ENCODE measurements around the gene ZDHHC8.

ZDHHC8 gene

DNA sequence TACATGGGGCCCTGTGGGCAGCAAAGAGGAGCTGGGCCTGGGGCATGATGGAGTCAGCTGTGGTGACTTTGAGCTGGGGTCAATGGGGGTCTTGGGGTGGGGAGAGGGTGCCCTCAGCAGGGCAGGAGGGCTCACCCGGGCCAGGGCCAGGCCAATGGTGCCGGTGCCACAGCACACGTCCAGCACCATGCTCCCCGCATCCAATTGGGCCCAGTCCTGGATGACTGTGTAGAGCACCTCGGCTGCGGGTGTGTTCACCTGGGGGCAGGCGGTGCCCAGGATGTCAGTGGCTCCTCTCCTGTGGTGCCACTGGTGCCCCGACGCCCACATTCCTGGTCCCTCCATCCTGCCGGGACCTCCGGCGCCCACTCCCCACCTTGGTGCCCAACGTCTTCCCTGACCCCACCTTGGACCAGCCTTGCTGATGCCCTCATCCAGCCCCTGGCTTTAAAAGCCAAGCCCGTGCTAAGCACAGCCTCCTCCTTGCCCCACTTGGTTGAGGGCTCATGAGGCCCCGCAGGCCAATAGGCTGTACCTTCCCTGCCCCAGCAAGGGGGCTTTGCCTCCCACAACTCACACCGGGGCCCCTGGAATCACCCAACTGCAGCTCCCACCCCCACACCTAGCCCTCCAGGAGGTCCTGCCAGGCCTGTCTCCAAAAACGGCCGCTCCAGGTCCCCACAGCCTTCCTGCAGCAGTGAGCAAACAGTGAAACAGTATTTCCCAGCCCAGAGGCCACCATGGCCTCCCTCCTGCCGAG, 17.9 kb upstream of the ZDHHC8 start:
- DNase-seq (ENCODE audit: low read depth in 2 of 2) = no peak

DNA sequence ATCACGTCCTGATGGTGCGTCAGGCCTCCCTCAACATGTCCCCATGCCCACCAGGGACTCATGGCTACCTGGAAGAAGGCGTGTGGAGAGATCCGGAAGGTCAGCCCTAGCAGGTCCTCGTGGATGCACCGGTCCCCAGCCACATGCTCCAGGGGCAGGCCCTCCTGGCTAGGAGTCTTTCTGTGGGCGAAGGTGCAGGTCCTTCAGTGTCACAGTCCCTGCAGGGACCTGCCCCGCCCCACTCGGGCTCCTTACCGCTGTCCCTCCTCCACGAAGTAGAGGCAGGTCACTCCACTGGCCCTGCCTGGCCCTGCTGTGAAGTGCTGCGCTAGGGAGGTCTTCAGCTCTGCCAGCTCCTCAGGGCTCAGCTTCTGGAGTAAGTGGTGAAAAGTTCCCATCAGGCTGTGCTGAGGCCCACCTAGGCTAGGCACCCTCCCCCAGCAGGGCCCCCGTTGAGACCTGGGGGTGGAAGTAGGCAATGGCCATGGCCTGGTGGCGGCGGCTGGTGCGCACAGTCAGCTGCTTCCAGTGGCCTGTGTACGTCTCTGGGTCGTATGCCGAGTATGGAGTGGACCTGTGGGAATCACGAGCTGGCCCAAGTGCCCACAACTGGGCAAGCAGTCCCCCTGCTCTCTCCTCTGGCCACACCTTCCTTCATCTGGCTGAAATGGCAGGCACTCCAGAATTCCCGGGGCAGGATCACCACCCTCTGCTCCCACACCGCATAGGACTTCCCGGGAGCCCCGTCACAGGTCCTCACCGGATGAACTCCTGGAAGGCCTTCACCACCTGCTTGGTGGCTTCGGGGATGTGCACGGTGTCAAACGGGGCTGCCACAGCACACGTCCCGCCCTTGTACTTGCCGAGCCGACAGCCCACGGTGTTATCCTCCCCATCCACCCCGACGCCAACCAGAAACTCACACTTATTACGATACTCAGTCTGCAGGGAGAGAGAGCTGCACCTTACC, 16.8 kb upstream of the ZDHHC8 start:
- DNase-seq (ENCODE audit: low read depth in 2 of 2) = no peak

DNA sequence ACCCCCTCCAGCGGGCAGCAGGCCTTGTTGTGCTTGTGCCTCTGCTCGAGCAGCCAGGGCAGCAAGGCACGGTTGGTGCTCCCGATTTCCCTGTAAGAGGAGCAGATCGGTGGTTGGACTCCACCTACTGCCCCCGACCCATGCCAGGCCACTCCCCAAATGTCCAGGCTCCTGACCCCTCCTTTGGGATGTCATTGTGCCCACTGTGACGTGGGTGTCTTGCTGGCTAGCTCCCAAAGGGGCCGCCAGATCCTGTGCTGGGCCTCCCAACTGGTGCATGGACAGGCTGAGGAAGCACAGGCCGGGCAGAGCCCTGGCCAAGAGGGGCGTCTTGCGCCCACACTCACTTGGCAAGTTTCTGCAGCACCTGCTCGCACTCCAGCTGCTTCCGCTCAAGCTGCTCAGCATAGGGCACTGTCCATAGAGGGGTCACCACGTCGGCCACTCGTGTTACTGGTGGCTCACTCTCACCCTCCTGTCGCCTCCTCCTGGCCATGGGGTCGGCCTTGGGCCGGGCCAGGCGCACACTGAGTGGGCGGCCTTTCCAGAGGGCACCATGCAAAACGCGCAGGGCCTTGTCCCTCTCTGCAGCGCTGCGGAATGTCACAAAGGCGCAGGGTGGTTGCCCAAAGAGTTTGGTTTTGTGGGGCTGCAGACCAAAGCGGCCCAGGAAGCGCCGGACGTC, 15.8 kb upstream of the ZDHHC8 start, which contains the start of gene RANBP1:
TSS of gene RANBP1 (plus strand) at position 414 of the 685 bp plus-strand sequence. CDS start at position 495, 81 bp downstream.
- DNase-seq (ENCODE audit: low read depth in 2 of 2) = no peak

DNA sequence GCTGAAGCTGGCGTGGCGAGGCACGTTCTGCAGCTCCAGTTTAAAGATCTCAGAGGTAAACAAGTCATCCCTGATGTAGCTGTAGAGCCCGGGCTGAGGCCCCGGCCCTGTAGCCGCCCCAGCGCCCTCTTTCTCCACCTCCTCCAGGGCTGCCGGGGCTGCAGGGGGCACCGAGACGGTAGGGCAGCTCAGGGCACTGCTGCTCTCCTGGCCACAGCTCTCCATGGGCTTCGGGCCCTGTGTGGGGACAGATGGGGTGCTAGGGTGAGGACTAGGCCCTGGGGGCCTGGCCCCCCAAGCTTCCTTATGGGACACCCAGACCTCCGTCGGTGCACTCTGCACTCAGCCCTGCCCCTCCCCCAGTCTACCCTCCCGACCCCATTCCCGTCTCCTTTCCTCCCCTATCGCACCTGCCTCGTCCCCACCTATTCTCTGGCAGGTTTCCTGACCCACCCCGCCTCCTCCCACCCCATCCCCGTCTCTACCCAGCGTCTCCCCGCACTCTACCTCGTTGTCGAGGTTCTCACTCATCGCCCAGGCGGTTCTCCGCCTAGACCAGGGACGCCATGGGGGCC, 15.1 kb upstream of the ZDHHC8 start:
- DNase-seq (ENCODE audit: low read depth in 2 of 2) = no peak

DNA sequence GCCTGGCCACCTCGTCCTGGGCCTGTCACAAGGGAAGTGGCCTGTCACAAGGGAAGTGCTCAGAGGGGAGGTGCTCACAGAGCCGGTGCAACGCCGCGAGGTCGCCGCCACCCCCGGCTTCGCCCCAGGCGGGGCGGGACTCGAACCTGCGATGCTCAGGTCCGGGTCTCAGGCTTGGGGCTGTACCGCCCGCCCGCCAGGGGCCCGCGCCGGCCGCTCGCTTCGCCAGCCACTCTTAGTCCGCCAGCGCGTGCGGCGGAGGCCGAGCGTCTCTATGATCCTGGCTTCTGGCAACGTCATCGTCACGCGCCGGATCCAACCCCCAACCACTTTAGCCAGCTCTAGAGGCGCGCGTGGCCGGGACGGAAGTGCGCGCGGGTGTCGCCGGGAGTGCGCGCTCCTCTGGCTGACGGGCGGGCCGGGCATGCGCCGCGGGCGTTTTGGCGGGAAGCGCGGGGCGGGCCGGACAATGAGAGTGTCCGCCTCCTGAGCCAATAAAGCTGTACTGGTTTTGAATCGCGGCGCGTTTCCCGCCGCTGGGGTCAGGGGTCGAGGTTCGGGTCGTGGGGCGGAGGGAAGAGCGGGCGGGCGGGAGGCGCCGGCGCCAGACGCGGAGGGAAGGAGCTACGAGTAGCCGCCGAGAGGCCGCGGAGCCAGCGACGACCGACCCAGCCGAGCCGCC, 14.5 kb upstream of the ZDHHC8 start, which contains the start of gene TRMT2A:
TSS of gene TRMT2A (minus strand) at position 276 of the 682 bp plus-strand sequence. CDS start 320 bp downstream, outside the sequence.
- peak; percentile 95 to 98 for DNase-seq (ENCODE audit: low read depth in 2 of 2)

- DNase-seq (ENCODE audit: low read depth in 2 of 2) = peak; percentile 70 to 78
These were observed 13.8 kb upstream of the ZDHHC8 start for GRCh38 chr22:20117633-20118299.

DNA sequence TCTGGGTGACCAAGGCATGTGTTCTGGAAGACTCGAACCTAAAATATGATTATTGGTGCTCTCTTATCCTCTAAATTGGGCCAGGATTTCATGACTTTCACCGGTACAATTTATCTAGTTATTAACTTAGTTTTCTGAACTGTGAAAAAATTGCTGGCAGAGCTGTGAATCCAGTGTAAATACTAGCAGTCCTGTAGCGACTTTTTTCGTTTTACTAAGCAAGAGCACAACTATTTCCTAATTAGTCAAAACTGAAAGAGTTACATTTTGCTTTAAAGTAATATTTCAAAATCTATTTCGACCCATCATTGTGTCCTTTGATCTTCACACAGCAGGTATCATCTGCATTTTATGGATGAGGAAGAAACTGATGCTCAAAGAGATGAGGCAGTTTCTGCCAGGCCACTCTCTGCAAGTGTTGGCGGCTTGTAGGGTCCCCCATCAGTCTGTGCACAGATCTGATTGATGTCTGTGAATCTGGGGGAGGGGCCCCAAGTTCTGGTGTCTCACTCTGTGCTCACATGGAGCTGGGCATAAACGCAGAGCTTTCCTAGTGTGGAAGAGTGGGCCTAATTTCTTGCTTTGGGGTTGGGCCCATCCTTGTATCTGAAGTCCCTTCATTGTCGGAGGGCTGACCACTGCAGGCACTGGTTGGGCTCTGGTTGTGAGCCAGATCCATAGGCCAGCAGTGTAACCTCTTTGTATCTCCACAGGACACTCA, 13.1 kb upstream of the ZDHHC8 start:
- no peak for DNase-seq (ENCODE audit: low read depth in 2 of 2)

DNA sequence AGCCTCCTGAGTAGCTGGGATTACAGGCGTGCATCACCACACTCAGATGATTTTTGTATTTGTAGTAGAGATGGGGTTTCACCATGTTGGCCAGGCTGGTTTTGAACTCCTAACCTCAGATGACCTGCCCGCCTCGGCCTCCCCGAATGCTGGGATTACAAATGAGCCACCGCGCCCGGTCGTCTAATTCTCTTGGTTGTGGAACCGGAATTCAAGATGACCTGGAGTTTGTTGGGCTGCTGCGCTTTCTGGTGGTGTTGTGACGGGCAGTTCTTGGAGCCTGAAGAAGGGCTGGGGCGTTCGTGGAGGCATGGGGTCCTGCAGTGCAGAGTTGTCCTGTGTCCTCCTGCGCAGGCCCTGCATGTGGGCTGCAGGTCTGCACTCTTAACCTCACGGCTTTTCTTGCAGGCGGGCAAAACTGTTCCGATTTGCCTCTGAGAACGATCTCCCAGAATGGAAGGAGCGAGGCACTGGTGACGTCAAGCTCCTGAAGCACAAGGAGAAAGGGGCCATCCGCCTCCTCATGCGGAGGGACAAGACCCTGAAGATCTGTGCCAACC, 9.7 kb upstream of the ZDHHC8 start:
- no peak for DNase-seq (ENCODE audit: low read depth in 2 of 2)

- DNase-seq (ENCODE audit: low read depth in 2 of 2) = no peak
These were observed 8.1 kb upstream of the ZDHHC8 start for GRCh38 chr22:20123366-20124082.

GRCh38 chr22:20124083-20124787, 7.4 kb upstream of the ZDHHC8 start:
- DNase-seq (ENCODE audit: low read depth in 2 of 2) = no peak

DNA sequence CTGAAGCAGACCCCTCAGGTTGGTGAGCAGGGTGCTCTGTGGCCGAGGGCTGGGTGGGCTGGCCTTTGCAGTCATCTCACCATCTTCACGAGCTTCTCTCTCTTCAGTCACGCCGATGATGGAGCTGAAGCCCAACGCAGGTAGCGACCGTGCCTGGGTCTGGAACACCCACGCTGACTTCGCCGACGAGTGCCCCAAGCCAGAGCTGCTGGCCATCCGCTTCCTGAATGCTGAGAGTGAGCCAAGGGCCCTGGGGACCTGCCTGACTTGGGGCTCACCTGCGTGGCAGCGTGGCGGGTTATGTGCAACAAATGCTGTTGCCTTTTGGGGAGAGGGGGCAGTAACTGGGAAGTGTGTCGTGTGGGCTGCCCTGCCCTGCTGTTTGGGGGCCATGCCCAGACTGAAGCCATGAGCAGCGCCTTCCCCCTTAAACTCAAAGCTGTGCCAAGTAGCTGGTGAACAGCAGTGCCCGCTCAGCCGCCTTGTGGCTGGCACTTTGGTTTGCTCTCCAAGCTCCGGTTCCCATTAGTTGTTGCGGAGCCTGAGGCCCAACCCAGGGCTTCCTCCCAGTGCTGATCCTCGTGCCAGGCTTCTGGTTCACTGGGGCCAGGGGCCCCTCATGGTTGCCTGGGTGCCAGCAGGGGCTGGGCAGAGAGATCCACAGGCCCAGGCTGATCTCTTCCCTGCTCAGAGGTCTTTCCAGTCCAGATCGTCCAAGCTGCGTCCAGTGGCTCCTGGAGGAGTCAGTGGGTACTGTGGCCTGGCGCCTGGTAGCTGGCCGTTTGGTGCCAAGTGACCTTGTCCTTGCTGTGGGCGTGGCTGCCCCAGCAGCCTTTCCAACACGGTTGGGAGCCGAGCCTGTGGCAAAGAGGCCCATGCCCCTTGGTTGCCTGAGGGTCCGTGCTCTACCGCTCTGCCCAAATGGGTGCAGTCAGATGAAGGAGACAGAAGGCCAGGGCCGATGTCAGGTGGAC, 6.1 kb upstream of the ZDHHC8 start:
- DNase-seq (ENCODE audit: low read depth in 2 of 2) = no peak

- no peak for DNase-seq (ENCODE audit: low read depth in 2 of 2)
These were observed 5.1 kb upstream of the ZDHHC8 start for GRCh38 chr22:20126284-20127029.

DNA sequence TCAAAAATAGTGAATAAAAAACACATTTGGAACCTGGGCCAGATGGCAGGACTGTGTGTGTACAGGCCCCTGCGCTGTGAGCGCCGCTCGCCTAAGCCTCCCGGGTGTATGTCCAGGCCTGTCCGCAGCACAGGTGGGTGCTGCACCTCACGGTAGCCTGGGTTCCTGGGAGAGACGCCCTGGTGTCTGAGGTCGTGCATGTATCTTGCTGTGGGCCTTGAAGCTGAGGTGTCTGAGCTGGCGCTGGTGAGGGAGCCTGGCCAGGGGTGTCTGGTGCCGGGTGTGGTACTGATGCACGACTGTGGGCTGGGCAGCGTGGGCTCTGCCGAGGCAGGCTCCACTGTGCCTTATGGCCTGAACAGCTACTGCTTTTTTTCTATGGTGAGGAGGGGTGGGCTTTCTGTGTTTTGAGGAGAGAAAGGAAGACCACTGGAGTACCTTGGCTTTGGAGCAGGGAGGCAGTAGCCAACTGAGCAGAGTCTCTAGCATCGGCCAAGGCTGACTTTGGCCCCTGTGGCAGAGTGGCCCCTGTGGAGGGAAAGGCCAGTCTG, 4.2 kb upstream of the ZDHHC8 start:
- DNase-seq (ENCODE audit: low read depth in 2 of 2) = no peak

GRCh38 chr22:20127869-20128618, 3.6 kb upstream of the ZDHHC8 start:
- no peak for DNase-seq (ENCODE audit: low read depth in 2 of 2)

- no peak for DNase-seq (ENCODE audit: low read depth in 2 of 2)
These were observed 3.0 kb upstream of the ZDHHC8 start for GRCh38 chr22:20128619-20128901.
